CD14-positive monocyte (primary cell): ENCODE results near the gene SFRP5. TPM values are rescaled to one million over a fixed set of nuclear protein-coding genes. Genes with fewer than 3 reads are reported as not detected.

Experiments
- DNase-seq, 3 donors: peaks; one replicate each; pipeline ENCODE4 v3.0.0-alpha.2; 2011 to 2022
- H2AFZ ChIP-seq: 2 replicates; pipeline ENCODE4 v1.6.0; 2012; ENCODE audit warnings: mild to moderate bottlenecking, low read depth, low read length, inconsistent platforms; ENCODE audit not compliant: insufficient read depth, poor library complexity, severe bottlenecking
- H3K27ac ChIP-seq, 2 donors: 1 replicate in 1 of 2; 2 replicates in 1 of 2; pipeline ENCODE4 v1.5.1; 2012 to 2013; ENCODE audit warnings: low read length in 2 of 2, control low read depth in 1 of 2, inconsistent platforms in 1 of 2, low read depth in 1 of 2, mild to moderate bottlenecking in 1 of 2
- H3K27me3 ChIP-seq, 2 donors: one replicate each; pipeline versions ENCODE4 v1.6.0 to v1.6.1; 2011 to 2013; ENCODE audit warnings: low read length in 2 of 2; ENCODE audit not compliant: control insufficient read depth in 2 of 2, insufficient read depth in 2 of 2
- H3K36me3 ChIP-seq, 2 donors: replicated peaks in 1 of 2; 1 replicate in 1 of 2; 2 replicates in 1 of 2; pipeline versions ENCODE4 v1.5.1 to v1.6.1; 2012 to 2013; ENCODE audit warnings: low read length in 2 of 2, control low read depth in 1 of 2, inconsistent platforms in 1 of 2, mild to moderate bottlenecking in 1 of 2; ENCODE audit not compliant: insufficient read depth in 2 of 2, control insufficient read depth in 1 of 2
- H3K4me1 ChIP-seq, 2 donors: 1 replicate in 1 of 2; 2 replicates in 1 of 2; pipeline versions ENCODE4 v1.5.1 to v1.6.1; 2012 to 2013; ENCODE audit warnings: low read length in 2 of 2, control low read depth in 1 of 2, inconsistent platforms in 1 of 2, mild to moderate bottlenecking in 1 of 2, moderate library complexity in 1 of 2; ENCODE audit not compliant: insufficient read depth in 2 of 2, control insufficient read depth in 1 of 2
- H3K4me2 ChIP-seq: replicated peaks from 2 replicates; pipeline ENCODE3; 2012; ENCODE audit warnings: low read length, moderate library complexity, mild to moderate bottlenecking; ENCODE audit not compliant: poor library complexity, severe bottlenecking; ENCODE audit errors: extremely low read depth
- H3K4me3 ChIP-seq, 3 experiments: fragments of 200-600 bp in 1 of 3; sonication (generic) in 1 of 3; replicated peaks in 1 of 3; 1 replicate in 2 of 3; 2 replicates in 1 of 3; pipeline ENCODE4 v1.5.1; 2011 to 2013; ENCODE audit warnings: low read length in 3 of 3, mild to moderate bottlenecking in 3 of 3, control low read depth in 2 of 3, low read depth in 2 of 3, inconsistent platforms in 1 of 3, moderate library complexity in 1 of 3
- H3K79me2 ChIP-seq: 2 replicates; pipeline ENCODE4 v1.6.0; 2012; ENCODE audit warnings: mild to moderate bottlenecking, control low read depth, inconsistent platforms, low read length, moderate library complexity; ENCODE audit not compliant: insufficient read depth
- H3K9ac ChIP-seq: 2 replicates; pipeline ENCODE4 v1.6.0; 2017; ENCODE audit warnings: low read length, mild to moderate bottlenecking; ENCODE audit not compliant: insufficient read depth, poor library complexity, severe bottlenecking
- H3K9me3 ChIP-seq, 2 donors: replicated peaks in 1 of 2; 1 replicate in 1 of 2; 2 replicates in 1 of 2; pipeline versions ENCODE4 v1.5.1 to v1.6.1; 2012 to 2013; ENCODE audit warnings: low read length in 2 of 2, control low read depth in 1 of 2; ENCODE audit not compliant: control insufficient read depth in 1 of 2, insufficient read depth in 1 of 2
- H4K20me1 ChIP-seq: 2 replicates; pipeline ENCODE4 v1.6.0; 2012; ENCODE audit warnings: mild to moderate bottlenecking, low read length, control low read depth, moderate library complexity; ENCODE audit not compliant: insufficient read depth
- H3K27ac Mint-ChIP-seq, 7 donors: one replicate each; pipeline ENCODE4 v1.8.0; 2020; ENCODE audit warnings: mild to moderate bottlenecking in 7 of 7, mixed read lengths in 7 of 7, moderate library complexity in 6 of 7, inconsistent platforms in 2 of 7
- H3K27me3 Mint-ChIP-seq, 3 donors: one replicate each; pipeline ENCODE4 v1.8.0; 2021 to 2022; ENCODE audit warnings: low read depth in 3 of 3, mild to moderate bottlenecking in 3 of 3, mixed read lengths in 3 of 3, moderate library complexity in 3 of 3, inconsistent platforms in 1 of 3
- H3K36me3 Mint-ChIP-seq, 2 donors: one replicate each; pipeline ENCODE4 v1.8.0; 2020; ENCODE audit warnings: mixed read lengths in 2 of 2, inconsistent platforms in 1 of 2, mild to moderate bottlenecking in 1 of 2
- H3K4me1 Mint-ChIP-seq: one replicate; pipeline ENCODE4 v1.8.0; 2020; ENCODE audit warnings: mild to moderate bottlenecking, mixed read lengths
- H3K4me3 Mint-ChIP-seq, 2 donors: one replicate each; pipeline ENCODE4 v1.8.0; 2020; ENCODE audit warnings: mild to moderate bottlenecking in 2 of 2, mixed read lengths in 2 of 2, moderate library complexity in 1 of 2
- H3K9me3 Mint-ChIP-seq, 7 donors: one replicate each; pipeline ENCODE4 v1.8.0; 2020 to 2022; ENCODE audit warnings: mixed read lengths in 7 of 7, mild to moderate bottlenecking in 6 of 7, moderate library complexity in 6 of 7, inconsistent platforms in 2 of 7
- CTCF ChIP-seq: fragments of 200-600 bp; IDR thresholded peaks from one replicate; pipeline ENCODE4 v1.8.0; 2022; ENCODE audit warnings: antibody characterized with exemption, mild to moderate bottlenecking
- WGBS: methylation state at CpG from one replicate; pipeline ENCODE4 v1.1.5; 2013; ENCODE audit warnings: missing lambda C conversion rate; ENCODE audit not compliant: insufficient coverage; 5-methylcytosine and 5-hydroxymethylcytosine counted together
- intact Hi-C, 2 donors: fragments of 100-400 bp; cut with micrococcal nuclease; formaldehyde crosslinking; loops; one replicate each; pipeline versions ENCODE4 v1.15.0 to v1.15.1; 2023
- polyA plus RNA-seq, 3 donors: library from polyadenylated mRNA; depleted of rRNA in 1 of 3; unstranded in 2 of 3; stranded (reverse) in 1 of 3; fragments of 300-500 nt in 2 of 3; fragments of >200 nt in 1 of 3; fragmentation: Illumina TruSeq in 2 of 3; gene quantifications; 1 replicate in 2 of 3; 2 replicates in 1 of 3; pipeline ENCODE4 v1.2.3, GENCODE V29; 2012 to 2021

SFRP5 gene
- polyA plus RNA-seq, 3 donors, result not detected

GRCh38 chr10:97743169-97743943 lies 28.4 kb downstream of the SFRP5 start:
- DNase-seq, result no peak
- no peak overlapping the region for H2AFZ ChIP-seq
- H3K9ac ChIP-seq, result no peak overlapping the region
- Mint-ChIP-seq H3K9me3 (no peaks in the 10 kb centered on the region), H3K27me3 (no peaks in the 10 kb centered on the region), H3K4me1 (peaks cover 9% of the 10 kb centered on the region), H3K4me3 (no peak overlapping the region), H3K27ac (peak overlapping the region in 3 of 7 donors; percentile 4 to 47 (median 24)), H3K36me3 (peaks cover 76 to 82% of the 10 kb centered on the region in 2 donors)
- intact Hi-C loops, result no loop called here
- no peak overlapping the region for H3K4me3 ChIP-seq
- no peak overlapping the region for H3K27ac ChIP-seq
- no peak for TF ChIP-seq CTCF
- H3K79me2 ChIP-seq, result peaks cover 42% of the 10 kb centered on the region
- peaks cover 65 to 85% of the 10 kb centered on the region in 2 donors for H3K36me3 ChIP-seq
- peaks cover 2 to 3% of the 10 kb centered on the region in 2 donors for H3K4me1 ChIP-seq
- H3K9me3 ChIP-seq, result no peaks in the 10 kb centered on the region
- H3K4me2 ChIP-seq, result no peak overlapping the region
- WGBS, result 99% methylated on average over 4 of the region's 10 CpGs
- peaks cover 51% of the 10 kb centered on the region for H4K20me1 ChIP-seq
- H3K27me3 ChIP-seq, result no peaks in the 10 kb centered on the region

- Histone ChIP-seq H3K9ac (no peak overlapping the region), H3K9me3 (no peaks in the 10 kb centered on the region), H3K27ac (no peak overlapping the region), H3K79me2 (peaks cover 54% of the 10 kb centered on the region), H3K36me3 (peaks cover 40 to 59% of the 10 kb centered on the region in 2 donors), H3K4me2 (no peak overlapping the region), H4K20me1 (peaks cover 48% of the 10 kb centered on the region), H3K27me3 (no peaks in the 10 kb centered on the region), H2AFZ (no peak overlapping the region), H3K4me1 (peaks cover 16 to 21% of the 10 kb centered on the region in 2 donors), H3K4me3 (no peak overlapping the region)
- WGBS, result 100% methylated on average over 1 of the region's 2 CpGs
- Mint-ChIP-seq H3K27me3 (peaks cover 0 to 1% (median 0%) of the 10 kb centered on the region in 3 donors), H3K27ac (peak overlapping the region in 1 of 7 donors; percentile 47), H3K4me1 (peaks cover 29% of the 10 kb centered on the region), H3K4me3 (no peak overlapping the region), H3K9me3 (no peaks in the 10 kb centered on the region), H3K36me3 (peaks cover 60 to 62% of the 10 kb centered on the region in 2 donors)
- DNase-seq, result no peak
- no peak for TF ChIP-seq CTCF
- intact Hi-C loops, result no loop called here
Observed at GRCh38 chr10:97740613-97741012, 31.2 kb downstream of the SFRP5 start.
